ENCODE results near the gene MYO18A.

MYO18A gene

DNA sequence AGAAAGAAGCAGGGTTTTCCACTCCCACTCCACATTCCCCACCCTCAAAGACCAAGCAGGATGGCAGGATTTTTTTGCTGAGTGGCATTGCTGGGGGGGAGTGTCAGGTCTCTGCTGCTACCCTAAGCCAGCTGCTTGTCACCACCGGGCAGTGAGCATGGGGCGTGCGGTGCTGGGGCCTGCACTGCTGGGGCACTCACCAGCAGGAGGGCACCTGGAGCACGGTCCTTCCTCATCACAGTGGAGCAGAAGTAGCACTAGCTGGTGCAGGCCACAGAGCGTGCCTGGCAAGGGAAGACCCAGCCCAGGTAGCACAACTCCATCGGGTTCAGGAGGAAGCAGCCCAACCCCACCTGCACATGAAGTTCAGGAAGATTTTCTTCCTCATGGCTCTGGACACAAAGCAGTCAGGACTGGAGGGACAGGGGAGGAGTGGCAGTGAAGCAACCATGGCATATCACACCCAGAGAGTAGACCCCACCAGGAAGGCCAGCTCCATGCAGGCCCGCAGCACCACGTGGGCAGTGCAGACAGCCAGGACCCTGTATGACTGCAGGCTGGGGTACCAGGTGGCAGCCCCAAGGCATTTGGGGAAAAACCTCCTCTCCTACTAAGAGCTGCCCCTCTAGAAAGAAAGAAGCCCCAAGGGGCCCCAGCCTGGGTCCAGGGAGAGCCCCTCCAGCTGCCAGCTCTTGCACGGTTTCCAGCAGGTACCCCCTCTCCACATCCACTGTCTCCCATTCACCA, 16.7 kb upstream of the MYO18A start:
- Histone ChIP-seq H3K4me1 (ENCODE audit: insufficient read depth, low read length) (no peaks in the 10 kb centered on the region), H4K20me1 (ENCODE audit: insufficient read depth, low read length) (no peaks in the 10 kb centered on the region), H3K9me3 (ENCODE audit: insufficient read depth, low read length, severe bottlenecking) (no peaks in the 10 kb centered on the region), H3K79me2 (ENCODE audit: insufficient read depth, low read length) (no peaks in the 10 kb centered on the region), H2AFZ (ENCODE audit: low read depth, low read length) (no peak overlapping the region), H3K4me3 (ENCODE audit: low read depth in 1 of 2, low read length in 2 of 2) (no peak overlapping the region), H3K36me3 (ENCODE audit: insufficient read depth, low read length) (no peaks in the 10 kb centered on the region), H3K4me2 (ENCODE audit: insufficient read depth, low read length) (no peak overlapping the region), H3K27me3 (ENCODE audit: insufficient read depth, low read length, poor library complexity) (peaks cover 6% of the 10 kb centered on the region), H3K27ac (ENCODE audit: low read length) (no peak overlapping the region), H3K9ac (ENCODE audit: low read depth, low read length) (no peak overlapping the region)
- TF ChIP-seq, protein P1, sequence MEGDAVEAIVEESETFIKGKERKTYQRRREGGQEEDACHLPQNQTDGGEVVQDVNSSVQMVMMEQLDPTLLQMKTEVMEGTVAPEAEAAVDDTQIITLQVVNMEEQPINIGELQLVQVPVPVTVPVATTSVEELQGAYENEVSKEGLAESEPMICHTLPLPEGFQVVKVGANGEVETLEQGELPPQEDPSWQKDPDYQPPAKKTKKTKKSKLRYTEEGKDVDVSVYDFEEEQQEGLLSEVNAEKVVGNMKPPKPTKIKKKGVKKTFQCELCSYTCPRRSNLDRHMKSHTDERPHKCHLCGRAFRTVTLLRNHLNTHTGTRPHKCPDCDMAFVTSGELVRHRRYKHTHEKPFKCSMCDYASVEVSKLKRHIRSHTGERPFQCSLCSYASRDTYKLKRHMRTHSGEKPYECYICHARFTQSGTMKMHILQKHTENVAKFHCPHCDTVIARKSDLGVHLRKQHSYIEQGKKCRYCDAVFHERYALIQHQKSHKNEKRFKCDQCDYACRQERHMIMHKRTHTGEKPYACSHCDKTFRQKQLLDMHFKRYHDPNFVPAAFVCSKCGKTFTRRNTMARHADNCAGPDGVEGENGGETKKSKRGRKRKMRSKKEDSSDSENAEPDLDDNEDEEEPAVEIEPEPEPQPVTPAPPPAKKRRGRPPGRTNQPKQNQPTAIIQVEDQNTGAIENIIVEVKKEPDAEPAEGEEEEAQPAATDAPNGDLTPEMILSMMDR (IDR thresholded peaks at IDR 0.05; ENCODE audit: borderline replicate concordance, extremely low read depth, low read length, poor library complexity, severe bottlenecking): no peak
- no peak for TF ChIP-seq EZH2 (IDR thresholded peaks at IDR 0.05; ENCODE audit: borderline replicate concordance, low read depth, low read length, severe bottlenecking)
- DNase-seq (no peak), ATAC-seq (ENCODE audit: insufficient read depth, low read depth) (no peak)

DNA sequence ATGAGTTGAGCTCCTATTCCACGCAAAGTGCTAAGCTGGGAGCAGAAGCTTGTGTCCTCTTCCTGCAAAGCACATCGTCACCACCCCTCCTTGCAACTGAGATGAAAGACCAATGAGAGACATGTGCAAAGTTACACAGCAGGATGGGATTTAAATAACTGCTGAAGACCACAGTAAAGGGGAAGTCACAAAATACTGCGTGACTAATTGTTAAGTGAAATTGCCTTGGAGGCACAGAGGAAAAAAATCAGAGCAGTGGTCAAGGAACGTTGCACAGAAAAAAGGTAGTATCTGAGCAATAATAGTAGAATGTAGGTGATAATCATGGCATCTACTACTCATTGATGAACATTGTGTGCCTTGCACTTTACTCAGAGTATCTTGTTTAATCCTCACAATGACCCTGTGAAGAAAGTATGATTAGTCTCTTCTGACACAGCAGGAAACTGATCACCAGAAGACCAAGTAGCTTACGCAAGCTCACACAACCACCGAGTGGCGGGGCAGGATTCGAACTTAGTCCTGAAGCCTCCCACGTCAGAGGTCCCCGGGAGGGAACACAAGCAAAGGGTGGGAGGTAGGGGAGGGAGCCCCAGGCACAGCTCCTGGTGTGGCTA, 15.4 kb upstream of the MYO18A start:
- H3K9me3 ChIP-seq (ENCODE audit: insufficient read depth, low read length, severe bottlenecking): no peaks in the 10 kb centered on the region
- DNase-seq (no peak), ATAC-seq (ENCODE audit: insufficient read depth, low read depth) (peak; percentile 50; the same call in 2 of the 3 replicates)
- H2AFZ ChIP-seq (ENCODE audit: low read depth, low read length): no peak overlapping the region
- peaks cover 9% of the 10 kb centered on the region for H3K27me3 ChIP-seq (ENCODE audit: insufficient read depth, low read length, poor library complexity)
- TF ChIP-seq EZH2 (IDR thresholded peaks at IDR 0.05; ENCODE audit: borderline replicate concordance, low read depth, low read length, severe bottlenecking): no peak
- TF ChIP-seq, protein P1 (IDR thresholded peaks at IDR 0.05; ENCODE audit: borderline replicate concordance, extremely low read depth, low read length, poor library complexity, severe bottlenecking): no peak
- H3K36me3 ChIP-seq (ENCODE audit: insufficient read depth, low read length): no peaks in the 10 kb centered on the region
- no peak overlapping the region for H3K27ac ChIP-seq (ENCODE audit: low read length)
- H3K79me2 ChIP-seq (ENCODE audit: insufficient read depth, low read length): no peaks in the 10 kb centered on the region
- H4K20me1 ChIP-seq (ENCODE audit: insufficient read depth, low read length): no peaks in the 10 kb centered on the region
- no peak overlapping the region for H3K4me2 ChIP-seq (ENCODE audit: insufficient read depth, low read length)
- no peak overlapping the region; the same call in 1 of the 2 replicates for H3K9ac ChIP-seq (ENCODE audit: low read depth, low read length)
- no peaks in the 10 kb centered on the region for H3K4me1 ChIP-seq (ENCODE audit: insufficient read depth, low read length)
- H3K4me3 ChIP-seq (ENCODE audit: low read depth in 1 of 2, low read length in 2 of 2): no peak overlapping the region

DNA sequence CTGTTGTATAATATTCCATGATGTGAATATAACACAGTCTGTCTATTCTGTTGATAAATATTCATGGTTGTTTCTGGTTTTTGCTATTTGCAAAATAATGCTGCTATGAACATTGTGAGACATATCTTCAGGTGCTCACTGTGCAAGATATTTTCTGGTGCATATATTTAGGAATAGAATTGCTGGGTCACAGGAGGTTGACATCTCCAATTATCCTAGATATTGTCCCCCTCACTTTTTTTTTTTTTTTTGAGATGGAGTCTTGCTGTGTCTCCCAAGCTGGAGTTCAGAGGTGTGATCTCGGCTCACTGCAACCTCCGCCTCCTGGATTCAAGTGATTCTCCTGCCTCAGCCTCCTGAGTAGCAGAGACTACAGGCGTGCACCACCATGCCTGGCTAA, 14.5 kb upstream of the MYO18A start:
- Histone ChIP-seq H3K9ac (ENCODE audit: low read depth, low read length) (no peak overlapping the region), H2AFZ (ENCODE audit: low read depth, low read length) (no peak overlapping the region)

More for the DNA sequence above, 14.5 kb upstream of the MYO18A start:
- Histone ChIP-seq H3K27ac (ENCODE audit: low read length) (no peak overlapping the region), H3K27me3 (ENCODE audit: insufficient read depth, low read length, poor library complexity) (peaks cover 15% of the 10 kb centered on the region), H3K36me3 (ENCODE audit: insufficient read depth, low read length) (no peaks in the 10 kb centered on the region), H3K4me3 (ENCODE audit: low read depth in 1 of 2, low read length in 2 of 2) (no peak overlapping the region), H3K4me2 (ENCODE audit: insufficient read depth, low read length) (no peak overlapping the region), H3K79me2 (ENCODE audit: insufficient read depth, low read length) (no peaks in the 10 kb centered on the region), H3K4me1 (ENCODE audit: insufficient read depth, low read length) (no peaks in the 10 kb centered on the region), H4K20me1 (ENCODE audit: insufficient read depth, low read length) (no peaks in the 10 kb centered on the region), H3K9me3 (ENCODE audit: insufficient read depth, low read length, severe bottlenecking) (no peaks in the 10 kb centered on the region)
- no peak for ATAC-seq (ENCODE audit: insufficient read depth, low read depth)
- no peak for TF ChIP-seq EZH2 (IDR thresholded peaks at IDR 0.05; ENCODE audit: borderline replicate concordance, low read depth, low read length, severe bottlenecking)
- TF ChIP-seq, protein P1 (IDR thresholded peaks at IDR 0.05; ENCODE audit: borderline replicate concordance, extremely low read depth, low read length, poor library complexity, severe bottlenecking): no peak
- no peak for DNase-seq

Measured in DND-41 (cell line).